Subcutaneous abdominal adipose tissue (tissue), 5 donors: ENCODE results near the gene ASPA.
"Not testable (repeated sequence)": the region's sequence is repeated elsewhere in the genome, so short reads cannot be mapped to it uniquely, and the experiment has no call there.

Experiments
- H3K27ac ChIP-seq: one replicate; pipeline ENCODE4 v1.7.0; 2013; ENCODE audit warnings: low read depth, mild to moderate bottlenecking, inconsistent platforms, low read length, moderate library complexity
- H3K27me3 ChIP-seq, 5 donors: one replicate each; pipeline ENCODE4 v1.7.0; 2013; ENCODE audit warnings: low read length in 5 of 5, inconsistent platforms in 1 of 5; ENCODE audit not compliant: control insufficient read depth in 5 of 5, insufficient read depth in 4 of 5
- H3K36me3 ChIP-seq, 5 donors: one replicate each; pipeline ENCODE4 v1.7.0; 2013; ENCODE audit warnings: low read length in 5 of 5; ENCODE audit not compliant: control insufficient read depth in 5 of 5, insufficient read depth in 5 of 5
- H3K4me1 ChIP-seq, 5 donors: one replicate each; pipeline ENCODE4 v1.7.0; 2013; ENCODE audit warnings: low read length in 5 of 5, mild to moderate bottlenecking in 3 of 5, moderate library complexity in 1 of 5; ENCODE audit not compliant: control insufficient read depth in 5 of 5, insufficient read depth in 5 of 5
- H3K4me3 ChIP-seq, 5 donors: one replicate each; pipeline ENCODE4 v1.7.0; 2013; ENCODE audit warnings: low read length in 5 of 5, low read depth in 1 of 5
- H3K9ac ChIP-seq, 5 donors: one replicate each; pipeline ENCODE4 v1.7.0; 2013; ENCODE audit warnings: low read length in 5 of 5, mild to moderate bottlenecking in 4 of 5, moderate library complexity in 3 of 5
- H3K9me3 ChIP-seq, 5 donors: one replicate each; pipeline ENCODE4 v1.7.0; 2013; ENCODE audit warnings: low read length in 5 of 5; ENCODE audit not compliant: control insufficient read depth in 5 of 5
- donor health status: healthy.
- donor health status: healthy.
- donor health status: healthy.
- donor health status: healthy.
- donor health status: healthy.

ASPA gene

DNA sequence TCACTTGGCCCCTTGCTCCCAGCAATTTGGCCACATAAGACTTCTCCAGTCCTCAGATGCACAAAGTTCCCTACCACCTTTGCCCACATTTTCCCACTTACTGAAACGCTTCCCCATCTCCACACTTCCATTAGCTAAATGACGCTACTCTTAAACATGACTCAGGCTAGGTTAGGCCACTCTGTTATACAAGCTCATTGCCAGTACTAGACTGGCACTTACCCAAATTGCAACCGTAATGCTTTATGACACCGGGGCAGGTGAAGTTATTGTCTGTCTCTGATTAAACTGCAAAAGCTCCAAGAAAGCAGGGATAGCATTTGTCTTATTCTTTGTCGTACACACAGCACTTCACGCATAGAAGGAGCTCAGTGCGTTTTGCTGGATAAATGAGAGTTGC is 29.2 kb downstream of the ASPA start:
- no peak overlapping the region for H3K4me3 ChIP-seq
- H3K9me3 ChIP-seq: peaks cover 0 to 3% (median 0%) of the 10 kb centered on the region in 5 donors
- H3K27me3 ChIP-seq: no peaks in the 10 kb centered on the region
- H3K9ac ChIP-seq: no peak overlapping the region
- no peaks in the 10 kb centered on the region for H3K36me3 ChIP-seq
- H3K4me1 ChIP-seq: no peaks in the 10 kb centered on the region
- H3K27ac ChIP-seq: no peak overlapping the region

DNA sequence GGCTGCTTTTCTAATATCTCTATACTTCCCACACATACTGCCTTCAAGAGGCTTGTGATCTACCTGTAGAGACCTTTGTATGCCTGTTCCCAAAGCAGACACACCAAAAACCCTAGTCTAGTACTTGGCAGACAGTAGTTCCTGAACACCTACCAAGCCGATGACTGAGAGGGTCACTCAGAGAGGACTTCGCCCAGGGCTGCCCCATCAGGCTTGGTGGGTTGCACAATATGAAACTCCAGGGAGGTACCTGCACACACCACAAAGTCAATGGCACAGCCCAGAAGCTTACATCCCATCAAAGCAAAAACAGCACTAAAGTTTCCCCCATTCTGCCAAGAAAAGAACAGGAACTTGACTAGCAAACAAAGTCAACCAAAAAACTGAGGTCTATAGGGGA is 30.3 kb downstream of the ASPA start:
- no peaks in the 10 kb centered on the region for H3K9me3 ChIP-seq
- no peak overlapping the region for H3K27ac ChIP-seq
- H3K4me1 ChIP-seq: peaks cover 0 to under 1% (median 0%) of the 10 kb centered on the region in 5 donors
- H3K4me3 ChIP-seq: no peak overlapping the region
- no peaks in the 10 kb centered on the region for H3K36me3 ChIP-seq
- H3K27me3 ChIP-seq: no peaks in the 10 kb centered on the region
- no peak overlapping the region for H3K9ac ChIP-seq

DNA sequence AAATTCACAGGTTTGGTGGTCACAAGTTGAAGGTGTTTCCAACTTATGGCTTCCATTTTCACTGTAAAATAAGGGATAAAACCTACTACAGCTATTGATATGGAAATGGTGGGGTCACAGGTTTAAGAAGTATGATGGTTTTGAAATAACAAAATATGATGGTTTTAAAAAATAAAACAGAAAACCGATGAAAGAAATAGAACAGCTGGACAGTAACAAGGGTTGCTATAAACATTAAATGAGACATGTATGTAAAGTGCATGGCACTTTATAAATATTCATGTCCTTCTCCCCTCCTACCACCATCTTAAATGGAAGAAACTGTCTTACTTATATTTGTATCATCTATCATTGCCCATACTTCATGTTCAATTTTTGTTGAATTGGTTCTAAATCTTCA is 31.3 kb downstream of the ASPA start:
- H3K27me3 ChIP-seq: no peaks in the 10 kb centered on the region
- no peaks in the 10 kb centered on the region for H3K9me3 ChIP-seq
- H3K9ac ChIP-seq: no peak overlapping the region
- no peak overlapping the region for H3K4me3 ChIP-seq
- H3K4me1 ChIP-seq: peaks cover 0 to 11% (median 8%) of the 10 kb centered on the region in 5 donors
- H3K36me3 ChIP-seq: no peaks in the 10 kb centered on the region
- H3K27ac ChIP-seq: no peak overlapping the region

DNA sequence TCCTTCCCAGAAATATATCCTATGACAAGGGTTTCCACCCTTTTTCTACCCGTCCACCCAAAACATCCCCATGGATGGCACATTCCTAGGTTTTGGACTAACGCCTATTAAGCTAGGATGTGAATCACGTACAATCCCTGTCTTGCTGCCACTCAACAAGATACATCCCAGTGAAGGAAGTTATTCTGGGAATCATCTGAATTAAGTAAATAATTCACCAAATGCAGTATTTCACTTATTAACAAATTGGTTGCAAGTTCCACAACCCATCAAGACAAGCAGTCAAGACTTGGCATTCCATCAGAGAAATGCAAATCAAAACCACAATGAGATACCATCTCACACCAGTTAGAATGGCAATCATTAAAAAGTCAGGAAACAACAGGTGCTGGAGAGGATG is 32.1 kb downstream of the ASPA start:
- peaks cover 0 to 17% (median 15%) of the 10 kb centered on the region in 5 donors for H3K4me1 ChIP-seq
- H3K4me3 ChIP-seq: no peak overlapping the region
- no peak overlapping the region for H3K27ac ChIP-seq
- no peaks in the 10 kb centered on the region for H3K27me3 ChIP-seq
- H3K36me3 ChIP-seq: no peaks in the 10 kb centered on the region
- no peaks in the 10 kb centered on the region for H3K9me3 ChIP-seq
- H3K9ac ChIP-seq: no peak overlapping the region

DNA sequence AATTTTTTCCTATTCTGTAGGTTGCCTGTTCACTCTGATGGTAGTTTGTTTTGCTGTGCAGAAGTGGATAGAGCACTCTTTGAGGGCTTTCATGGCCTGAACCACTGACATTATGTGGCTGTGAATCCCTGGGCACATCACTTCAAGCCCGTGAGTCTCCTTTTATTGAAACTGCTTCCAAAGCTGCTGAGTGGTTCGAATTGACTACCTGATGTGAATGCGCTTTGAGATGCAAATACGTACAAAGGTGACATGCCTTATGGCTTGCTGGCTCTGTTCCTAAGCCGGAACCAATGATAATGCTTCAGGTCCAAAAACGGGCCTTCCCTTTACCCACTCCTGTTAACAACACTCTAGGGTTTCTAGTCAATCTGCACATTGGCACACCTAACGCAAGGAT is 34.3 kb downstream of the ASPA start:
- Histone ChIP-seq H3K27me3 (no peaks in the 10 kb centered on the region), H3K4me3 (no peak overlapping the region), H3K36me3 (no peaks in the 10 kb centered on the region), H3K27ac (no peak overlapping the region), H3K9me3 (no peaks in the 10 kb centered on the region), H3K9ac (no peak overlapping the region), H3K4me1 (peaks cover 7 to 27% (median 25%) of the 10 kb centered on the region in 5 donors)

DNA sequence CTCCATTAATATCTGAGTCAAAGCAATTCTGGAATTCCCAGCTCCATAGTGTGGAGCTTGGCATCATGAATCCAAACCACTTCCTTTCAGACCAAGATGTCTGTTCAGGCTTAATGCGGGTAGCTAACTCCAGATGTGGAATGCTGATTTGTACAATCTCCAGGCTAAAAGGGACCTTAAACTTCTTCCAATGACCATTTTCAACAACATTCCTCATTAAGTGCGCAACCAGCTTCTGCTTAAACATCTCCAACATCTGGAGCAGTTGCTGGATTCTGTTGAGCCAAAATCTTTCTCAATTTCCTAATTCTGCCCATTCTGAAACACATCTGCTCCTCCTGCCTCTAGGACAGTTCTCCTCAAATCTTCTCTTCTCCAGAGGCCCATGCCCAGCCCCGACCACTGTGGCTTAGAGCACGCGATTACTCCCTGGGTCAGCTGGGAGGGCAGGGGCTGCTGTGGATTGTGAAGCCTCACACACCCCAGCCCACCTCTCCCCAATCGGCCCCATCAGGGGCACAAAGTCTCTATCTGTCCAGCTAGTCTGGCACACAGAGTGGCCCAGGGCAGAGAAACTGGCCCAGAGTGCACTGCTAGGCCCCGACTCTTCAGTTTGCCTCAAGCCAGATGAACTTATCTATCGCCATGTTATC is 36.2 kb downstream of the ASPA start:
- no peaks in the 10 kb centered on the region for H3K27me3 ChIP-seq
- H3K4me1 ChIP-seq: peaks cover 7 to 27% (median 25%) of the 10 kb centered on the region in 5 donors
- no peaks in the 10 kb centered on the region for H3K36me3 ChIP-seq
- H3K4me3 ChIP-seq: peak overlapping the region in 2 of 5 donors; percentile 8 to 15
- no peaks in the 10 kb centered on the region for H3K9me3 ChIP-seq
- H3K27ac ChIP-seq: peak overlapping the region; percentile 97
- peak overlapping the region in 4 of 5 donors; percentile 34 to 83 (median 66) for H3K9ac ChIP-seq

DNA sequence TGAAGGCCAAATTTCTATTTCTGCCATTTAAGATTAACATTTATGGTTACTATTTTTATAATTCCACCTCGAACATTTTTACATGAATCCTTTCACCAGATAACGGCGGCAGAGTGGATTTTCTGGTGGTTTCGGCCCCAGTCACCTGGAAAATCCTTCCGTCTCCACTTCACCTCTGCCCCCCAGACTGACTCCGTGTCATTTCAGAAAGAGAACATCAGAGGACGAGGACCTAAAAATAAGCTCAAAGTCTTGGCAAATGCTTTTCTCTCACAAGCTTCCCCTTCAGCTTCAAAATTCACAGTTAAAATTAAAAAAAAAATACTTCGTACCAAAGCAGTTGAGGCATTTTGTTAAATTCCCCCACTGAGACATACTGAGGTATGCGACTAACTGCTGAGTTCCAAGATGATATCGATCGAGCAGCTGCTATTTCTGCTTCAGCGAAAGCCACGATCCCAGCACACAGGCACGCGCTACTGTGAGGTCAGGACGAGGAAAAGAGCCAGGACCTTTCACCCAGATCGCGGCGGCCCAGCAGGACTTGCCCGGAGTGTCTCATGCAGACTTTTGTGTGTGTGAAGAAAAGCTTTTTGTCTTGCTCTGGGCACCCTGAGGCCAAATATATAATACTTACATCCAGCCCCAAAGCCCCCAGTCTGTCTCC is 36.8 kb downstream of the ASPA start:
- peak overlapping the region in 4 of 5 donors; percentile 34 to 83 (median 66) for H3K9ac ChIP-seq
- peak overlapping the region in 4 of 5 donors; percentile 4 to 29 (median 18) for H3K4me3 ChIP-seq
- no peaks in the 10 kb centered on the region for H3K27me3 ChIP-seq
- H3K9me3 ChIP-seq: no peaks in the 10 kb centered on the region
- peak overlapping the region; percentile 97 for H3K27ac ChIP-seq
- H3K36me3 ChIP-seq: no peaks in the 10 kb centered on the region
- H3K4me1 ChIP-seq: peaks cover 7 to 27% (median 25%) of the 10 kb centered on the region in 5 donors

DNA sequence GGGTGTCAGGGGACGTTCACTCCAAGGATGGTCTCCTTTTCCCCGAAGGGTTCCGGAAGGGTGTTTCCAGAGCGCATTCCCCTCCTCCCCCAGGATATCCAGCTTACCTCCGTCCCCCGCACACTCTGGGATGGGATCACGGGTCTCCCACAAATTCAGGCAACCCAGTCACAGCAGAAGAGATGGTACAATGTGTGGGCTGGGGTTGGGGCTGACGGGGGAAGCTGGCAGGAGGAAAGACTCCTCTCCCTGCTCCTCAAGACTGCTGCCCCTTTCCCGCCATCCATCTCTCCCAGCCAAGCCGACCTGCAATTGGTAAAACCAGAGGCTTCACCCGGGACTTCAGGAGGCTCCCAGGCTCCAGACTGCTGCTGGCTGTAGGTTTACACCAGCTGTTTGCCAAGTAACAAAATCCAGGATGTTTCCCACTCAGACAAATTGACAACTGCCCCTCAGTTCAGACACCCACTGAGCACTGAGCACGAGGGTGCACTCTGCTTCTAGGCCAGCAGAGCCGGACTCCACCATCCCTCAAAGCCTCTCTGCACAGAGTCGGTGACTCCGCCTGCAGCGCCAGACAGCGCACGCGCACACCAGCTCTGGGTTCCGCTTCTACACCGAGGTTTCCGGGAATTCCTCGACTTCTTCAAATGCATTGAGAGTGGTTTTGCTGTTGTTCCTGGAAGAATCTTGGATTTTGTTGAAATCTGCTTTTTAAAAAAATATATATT is 37.7 kb downstream of the ASPA start:
- peaks cover 0 to 5% (median 2%) of the 10 kb centered on the region in 5 donors for H3K36me3 ChIP-seq
- H3K27ac ChIP-seq: peak overlapping the region; percentile 97
- peaks cover 7 to 27% (median 25%) of the 10 kb centered on the region in 5 donors for H3K4me1 ChIP-seq
- H3K9ac ChIP-seq: peak overlapping the region in 4 of 5 donors; percentile 26 to 64 (median 53)
- H3K4me3 ChIP-seq: peak overlapping the region in 4 of 5 donors; percentile 1 to 29 (median 13)
- H3K27me3 ChIP-seq: no peaks in the 10 kb centered on the region
- no peaks in the 10 kb centered on the region for H3K9me3 ChIP-seq

DNA sequence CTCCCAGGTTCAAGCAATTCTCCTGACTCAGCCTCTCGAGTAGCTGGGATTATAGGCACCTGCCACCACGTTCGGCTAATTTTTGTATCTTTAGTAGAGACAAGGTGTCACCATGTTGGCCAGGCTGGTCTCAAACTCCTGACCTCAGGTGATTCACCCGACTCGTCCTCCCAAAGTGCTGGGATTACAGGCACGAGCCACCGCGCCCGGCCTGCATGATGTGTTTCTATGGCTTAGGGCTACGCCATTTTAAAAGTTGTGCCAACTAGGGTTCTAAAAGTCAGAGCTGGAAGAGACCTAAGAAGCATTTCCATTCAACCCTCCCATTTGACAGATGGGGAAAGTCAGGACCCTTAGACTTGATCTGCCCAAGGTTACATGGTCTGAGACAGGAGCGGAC is 38.4 kb downstream of the ASPA start:
- H3K27me3 ChIP-seq, H3K9me3 ChIP-seq, H3K4me3 ChIP-seq, H3K36me3 ChIP-seq, H3K9ac ChIP-seq, H3K27ac ChIP-seq: not testable (repeated sequence)
- H3K4me1 ChIP-seq: peaks cover 7 to 27% (median 25%) of the 10 kb centered on the region in 5 donors

DNA sequence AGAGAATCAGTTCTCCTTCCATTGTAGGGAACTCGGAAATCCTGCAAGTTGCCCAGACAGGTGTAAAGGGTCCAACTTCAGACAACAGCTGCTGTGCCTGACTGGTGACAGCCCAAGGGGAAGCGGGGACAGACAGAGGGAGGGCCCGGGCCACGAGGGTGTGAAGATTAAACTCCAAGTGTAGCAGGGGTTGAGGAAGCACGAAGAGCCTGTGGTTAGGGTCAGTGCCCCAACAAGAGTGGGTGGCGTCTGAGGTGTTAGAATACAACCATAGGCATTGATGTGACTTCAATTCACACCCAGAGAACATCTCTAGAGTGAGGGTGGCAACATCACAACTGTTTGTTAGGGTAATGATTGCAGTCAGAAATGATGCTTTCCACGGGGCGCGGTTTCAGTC is 39.1 kb downstream of the ASPA start:
- H3K36me3 ChIP-seq: peaks cover 0 to 7% (median 2%) of the 10 kb centered on the region in 5 donors
- H3K27ac ChIP-seq: no peak overlapping the region
- peaks cover 7 to 27% (median 25%) of the 10 kb centered on the region in 5 donors for H3K4me1 ChIP-seq
- no peaks in the 10 kb centered on the region for H3K27me3 ChIP-seq
- H3K9ac ChIP-seq: no peak overlapping the region
- H3K4me3 ChIP-seq: no peak overlapping the region
- H3K9me3 ChIP-seq: no peaks in the 10 kb centered on the region
